OCI-LY3 (cell line): Measurements from ENCODE around the gene ILF3.

Source experiments
- H2AFZ ChIP-seq: fragments of 200-600, 300-600 bp; shearing (Covaris generic); 2 replicates; pipeline ENCODE4 v1.6.0; 2014; ENCODE audit warnings: antibody characterized with exemption, low read depth, low read length
- H3K27ac ChIP-seq: fragments of 200-600, 300-600 bp; sonication (generic); 2 replicates; pipeline ENCODE4 v1.5.1; 2014; ENCODE audit warnings: mild to moderate bottlenecking, low read length, moderate library complexity, mixed read lengths
- H3K27me3 ChIP-seq: fragments of 200-600, 300-600 bp; sonication (generic); 2 replicates; pipeline ENCODE4 v1.6.1; 2014; ENCODE audit warnings: low read depth, low read length, mixed read lengths
- H3K36me3 ChIP-seq: fragments of 200-600, 300-600 bp; sonication (generic); replicated peaks from 2 replicates; pipeline ENCODE3; 2014; ENCODE audit warnings: low read depth, low read length, mixed read lengths
- H3K4me1 ChIP-seq: fragments of 300-600, 200-600 bp; sonication (generic); 2 replicates; pipeline ENCODE4 v1.6.1; 2014; ENCODE audit warnings: low read length, mixed read lengths
- H3K4me2 ChIP-seq: fragments of 200-600, 300-600 bp; sonication (generic); 2 replicates; pipeline ENCODE4 v1.6.1; 2014; ENCODE audit warnings: low read length, mixed read lengths
- H3K4me3 ChIP-seq: fragments of 300-600, 200-600 bp; sonication (generic); 2 replicates; pipeline ENCODE4 v1.5.1; 2014; ENCODE audit warnings: antibody characterized with exemption, mild to moderate bottlenecking, low read length, moderate library complexity
- H3K79me2 ChIP-seq: fragments of 300-600, 200-600 bp; shearing (Covaris generic); 2 replicates; pipeline ENCODE4 v1.6.1; 2014; ENCODE audit warnings: mild to moderate bottlenecking, low read length, mixed read lengths
- H3K9ac ChIP-seq: fragments of 300-600, 200-600 bp; shearing (Covaris generic); 2 replicates; pipeline ENCODE4 v1.6.0; 2014; ENCODE audit warnings: mild to moderate bottlenecking, low read length, moderate library complexity
- H3K9me3 ChIP-seq: fragments of 200-600, 300-600 bp; shearing (Covaris generic); 2 replicates; pipeline ENCODE4 v1.6.1; 2014; ENCODE audit warnings: low read length, mixed read lengths; ENCODE audit not compliant: insufficient read depth
- H4K20me1 ChIP-seq: fragments of 200-600, 300-600 bp; sonication (generic); 2 replicates; pipeline ENCODE4 v1.6.1; 2016; ENCODE audit warnings: low read length, mixed read lengths; ENCODE audit not compliant: insufficient read depth
- EZH2phosphoT487 ChIP-seq: fragments of 200-600 bp; shearing (Covaris generic); IDR thresholded peaks from 2 replicates; pipeline ENCODE4 v1.6.1; 2018; ENCODE audit warnings: antibody characterized with exemption, mixed run types, low read depth
- TF ChIP-seq, protein P1 (sequence below): fragments of 200-600, 300-600 bp; sonication (generic); IDR thresholded peaks from 2 replicates; pipeline ENCODE4 v1.5.1; 2014; ENCODE audit warnings: antibody characterized with exemption, low read length, low read depth

ILF3 gene

DNA sequence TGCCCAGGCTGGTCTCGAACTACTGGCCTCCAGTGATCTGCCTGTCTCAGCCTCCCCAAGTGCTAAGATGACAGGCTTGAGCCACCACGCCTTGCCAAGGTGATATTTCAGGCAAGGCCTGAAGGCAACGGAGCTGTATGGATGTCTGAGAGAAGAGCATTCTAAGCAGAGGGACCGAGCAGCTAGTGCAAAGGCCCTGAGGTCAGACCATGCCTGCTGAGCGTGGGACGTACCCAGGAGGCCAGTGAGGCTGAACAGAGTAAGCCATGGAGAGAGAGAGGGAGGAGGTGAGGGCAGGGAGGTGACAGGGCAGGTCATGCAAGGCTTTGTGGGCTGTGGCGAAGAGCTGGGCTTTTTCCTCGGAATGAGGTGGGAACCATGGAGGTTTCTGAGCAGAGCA is 32.2 kb upstream of the ILF3 start:
- no peak overlapping the region for H3K4me2 ChIP-seq
- H3K4me1 ChIP-seq: no peaks in the 10 kb centered on the region
- no peaks in the 10 kb centered on the region for H3K79me2 ChIP-seq
- H4K20me1 ChIP-seq: peaks cover 11% of the 10 kb centered on the region; the same call in 1 of the 2 replicates
- no peaks in the 10 kb centered on the region for H3K36me3 ChIP-seq
- no peaks in the 10 kb centered on the region for H3K27me3 ChIP-seq
- no peak overlapping the region for H3K27ac ChIP-seq
- no peak for TF ChIP-seq EZH2phosphoT487
- TF ChIP-seq, protein P1, sequence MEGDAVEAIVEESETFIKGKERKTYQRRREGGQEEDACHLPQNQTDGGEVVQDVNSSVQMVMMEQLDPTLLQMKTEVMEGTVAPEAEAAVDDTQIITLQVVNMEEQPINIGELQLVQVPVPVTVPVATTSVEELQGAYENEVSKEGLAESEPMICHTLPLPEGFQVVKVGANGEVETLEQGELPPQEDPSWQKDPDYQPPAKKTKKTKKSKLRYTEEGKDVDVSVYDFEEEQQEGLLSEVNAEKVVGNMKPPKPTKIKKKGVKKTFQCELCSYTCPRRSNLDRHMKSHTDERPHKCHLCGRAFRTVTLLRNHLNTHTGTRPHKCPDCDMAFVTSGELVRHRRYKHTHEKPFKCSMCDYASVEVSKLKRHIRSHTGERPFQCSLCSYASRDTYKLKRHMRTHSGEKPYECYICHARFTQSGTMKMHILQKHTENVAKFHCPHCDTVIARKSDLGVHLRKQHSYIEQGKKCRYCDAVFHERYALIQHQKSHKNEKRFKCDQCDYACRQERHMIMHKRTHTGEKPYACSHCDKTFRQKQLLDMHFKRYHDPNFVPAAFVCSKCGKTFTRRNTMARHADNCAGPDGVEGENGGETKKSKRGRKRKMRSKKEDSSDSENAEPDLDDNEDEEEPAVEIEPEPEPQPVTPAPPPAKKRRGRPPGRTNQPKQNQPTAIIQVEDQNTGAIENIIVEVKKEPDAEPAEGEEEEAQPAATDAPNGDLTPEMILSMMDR: no peak
- H3K9ac ChIP-seq: no peak overlapping the region
- no peak overlapping the region for H3K4me3 ChIP-seq
- no peak overlapping the region for H2AFZ ChIP-seq
- H3K9me3 ChIP-seq: no peaks in the 10 kb centered on the region

GRCh38 chr19:10624585-10624984 is 29.6 kb upstream of the ILF3 start:
- Histone ChIP-seq H3K4me2 (no peak overlapping the region), H3K4me1 (no peaks in the 10 kb centered on the region), H3K27me3 (no peaks in the 10 kb centered on the region), H2AFZ (no peak overlapping the region), H3K36me3 (no peaks in the 10 kb centered on the region), H3K9ac (no peak overlapping the region), H3K79me2 (no peaks in the 10 kb centered on the region), H3K9me3 (no peaks in the 10 kb centered on the region), H4K20me1 (peaks cover 11% of the 10 kb centered on the region; the same call in 1 of the 2 replicates), H3K4me3 (no peak overlapping the region), H3K27ac (no peak overlapping the region)
- TF ChIP-seq, protein P1: no peak
- TF ChIP-seq EZH2phosphoT487: no peak

DNA sequence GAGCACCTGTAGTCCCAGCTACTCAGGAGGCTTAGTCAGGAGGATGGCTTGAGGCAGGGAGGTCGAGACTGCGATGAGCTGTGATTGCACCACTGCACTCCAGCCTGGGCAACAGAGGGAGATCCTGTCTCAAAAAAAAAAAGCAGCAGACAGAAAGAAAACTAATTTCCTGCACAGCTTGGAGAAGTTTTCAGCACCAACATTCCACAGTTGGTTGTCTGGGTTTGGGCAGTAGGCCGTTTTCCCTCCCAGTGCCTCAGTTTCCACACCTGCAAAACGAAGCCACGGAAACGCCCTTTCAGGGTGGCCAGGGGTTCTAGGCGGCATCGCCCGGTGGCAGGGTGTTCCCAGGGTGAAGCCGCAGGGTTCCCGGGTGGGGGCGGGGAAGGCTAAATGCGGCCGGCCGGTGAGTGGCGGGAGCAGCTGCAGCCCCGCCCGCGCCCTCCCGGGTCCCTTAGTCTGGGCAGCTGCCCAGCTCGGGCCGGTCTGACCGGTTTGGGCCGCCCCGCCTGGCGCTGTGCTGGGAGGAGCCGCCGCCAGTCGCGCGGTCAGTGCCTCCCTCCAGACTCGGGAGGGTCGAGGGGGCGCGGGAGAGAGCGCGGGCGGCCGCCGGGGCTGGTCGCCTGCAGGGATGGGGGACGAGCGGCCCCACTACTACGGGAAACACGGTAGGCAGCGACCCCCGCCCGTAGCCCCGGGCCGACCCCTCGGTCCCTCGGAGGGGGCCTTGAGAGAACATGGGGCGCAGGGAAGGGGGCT is 29.0 kb upstream of the ILF3 start, which contains the start of gene SLC44A2:
Gene SLC44A2, plus strand, starts transcription at position 551 of the 759 bp plus-strand sequence. Its CDS starts 81 bp downstream, at position 632.
- no peaks in the 10 kb centered on the region for H3K36me3 ChIP-seq
- H3K79me2 ChIP-seq: no peaks in the 10 kb centered on the region
- H3K4me3 ChIP-seq: no peak within 1 kb of the TSS
- no peak within 1 kb of the TSS for H3K9ac ChIP-seq
- TF ChIP-seq EZH2phosphoT487: no peak
- TF ChIP-seq, protein P1: no peak
- no peaks in the 10 kb centered on the region for H3K27me3 ChIP-seq
- no peak within 1 kb of the TSS for H2AFZ ChIP-seq
- no peaks in the 10 kb centered on the region for H3K4me1 ChIP-seq
- H4K20me1 ChIP-seq: peaks cover 11% of the 10 kb centered on the region; the same call in 1 of the 2 replicates
- H3K27ac ChIP-seq: no peak within 1 kb of the TSS
- H3K9me3 ChIP-seq: no peaks in the 10 kb centered on the region
- no peak within 1 kb of the TSS for H3K4me2 ChIP-seq

- H3K4me2 ChIP-seq: no peak overlapping the region
- no peak overlapping the region for H3K27ac ChIP-seq
These were observed 28.4 kb upstream of the ILF3 start for GRCh38 chr19:10625762-10626138.

More at GRCh38 chr19:10625762-10626138, 28.4 kb upstream of the ILF3 start:
- Histone ChIP-seq H4K20me1 (peaks cover 11% of the 10 kb centered on the region; the same call in 1 of the 2 replicates), H2AFZ (no peak overlapping the region), H3K27me3 (no peaks in the 10 kb centered on the region), H3K4me3 (no peak overlapping the region), H3K4me1 (no peaks in the 10 kb centered on the region), H3K9me3 (no peaks in the 10 kb centered on the region), H3K9ac (no peak overlapping the region), H3K36me3 (no peaks in the 10 kb centered on the region), H3K79me2 (no peaks in the 10 kb centered on the region)
- TF ChIP-seq EZH2phosphoT487: no peak
- TF ChIP-seq, protein P1: no peak
